Liver (tissue), 9 donors: ENCODE measurements around the gene DLL1. TPM values are rescaled to one million over a fixed set of nuclear protein-coding genes. Genes with fewer than 3 reads are reported as not detected.

Experiments used
- DNase-seq: peaks from one replicate; pipeline ENCODE4 v3.0.0-alpha.2; 2017; ENCODE audit warnings: low spot score
- H3K27ac ChIP-seq, 2 donors: one replicate each; pipeline ENCODE4 v1.7.0; 2013; ENCODE audit warnings: inconsistent platforms in 2 of 2, low read length in 2 of 2, control low read depth in 1 of 2, low read depth in 1 of 2, mild to moderate bottlenecking in 1 of 2
- H3K27me3 ChIP-seq, 4 donors: one replicate each; pipeline versions ENCODE4 v1.6.1 to v1.7.0; 2013; ENCODE audit warnings: low read length in 3 of 4, inconsistent platforms in 1 of 4, mild to moderate bottlenecking in 1 of 4, moderate library complexity in 1 of 4; ENCODE audit not compliant: control insufficient read depth in 4 of 4, insufficient read depth in 4 of 4
- H3K36me3 ChIP-seq, 4 donors: one replicate each; pipeline versions ENCODE4 v1.6.1 to v1.7.0; 2013; ENCODE audit warnings: low read length in 3 of 4, mild to moderate bottlenecking in 3 of 4, low read depth in 1 of 4, moderate library complexity in 1 of 4; ENCODE audit not compliant: control insufficient read depth in 4 of 4, insufficient read depth in 3 of 4
- H3K4me1 ChIP-seq, 4 donors: one replicate each; pipeline versions ENCODE4 v1.6.1 to v1.7.0; 2013; ENCODE audit warnings: low read length in 3 of 4, mild to moderate bottlenecking in 3 of 4, moderate library complexity in 1 of 4; ENCODE audit not compliant: control insufficient read depth in 4 of 4, insufficient read depth in 4 of 4
- H3K4me3 ChIP-seq, 3 donors: one replicate each; pipeline versions ENCODE4 v1.6.1 to v1.7.0; 2013; ENCODE audit warnings: low read length in 3 of 3, control low read depth in 1 of 3, low read depth in 1 of 3, mild to moderate bottlenecking in 1 of 3
- H3K9ac ChIP-seq, 2 donors: one replicate each; pipeline ENCODE4 v1.7.0; 2013; ENCODE audit warnings: low read length in 2 of 2, mild to moderate bottlenecking in 2 of 2, moderate library complexity in 2 of 2, control low read depth in 1 of 2, low read depth in 1 of 2
- H3K9me3 ChIP-seq, 4 donors: one replicate each; pipeline versions ENCODE4 v1.6.1 to v1.7.0; 2013; ENCODE audit warnings: low read length in 3 of 4; ENCODE audit not compliant: control insufficient read depth in 4 of 4
- ATF3 ChIP-seq: IDR thresholded peaks from 2 replicates; pipeline ENCODE4 v1.6.1; 2016; ENCODE audit warnings: antibody characterized with exemption
- CTCF ChIP-seq: fragments of 150-350 bp; IDR thresholded peaks from 2 replicates; pipeline ENCODE4 v1.5.1; 2017; ENCODE audit warnings: improper control_type of control experiment, low read depth, low read length; ENCODE audit not compliant: missing input control
- EGR1 ChIP-seq, 2 donors: IDR thresholded peaks; 2 replicates each; pipeline ENCODE4 v1.6.1; 2016 to 2018; ENCODE audit warnings: antibody characterized with exemption in 2 of 2, low read depth in 2 of 2
- FOXA1 ChIP-seq: IDR thresholded peaks from 2 replicates; pipeline ENCODE4 v1.6.1; 2016; ENCODE audit warnings: antibody characterized with exemption
- FOXA2 ChIP-seq: IDR thresholded peaks from 2 replicates; pipeline ENCODE4 v1.6.1; 2016; ENCODE audit warnings: antibody characterized with exemption
- GABPA ChIP-seq, 2 donors: IDR thresholded peaks in 1 of 2; conservative IDR thresholded peaks in 1 of 2; 2 replicates each; pipeline ENCODE4 v1.6.1; 2016; ENCODE audit warnings: antibody characterized with exemption in 2 of 2, mild to moderate bottlenecking in 1 of 2, moderate library complexity in 1 of 2
- HNF4A ChIP-seq, 2 donors: conservative IDR thresholded peaks; 2 replicates each; pipeline ENCODE4 v1.6.1; 2016; ENCODE audit warnings: antibody characterized with exemption in 2 of 2, mild to moderate bottlenecking in 2 of 2
- HNF4G ChIP-seq: IDR thresholded peaks from 2 replicates; pipeline ENCODE4 v1.6.1; 2016; ENCODE audit warnings: antibody characterized with exemption
- MAX ChIP-seq: IDR thresholded peaks from 2 replicates; pipeline ENCODE4 v1.6.1; 2016; ENCODE audit warnings: antibody characterized with exemption
- NR2F2 ChIP-seq: IDR thresholded peaks from 2 replicates; pipeline ENCODE4 v1.6.1; 2016; ENCODE audit warnings: antibody characterized with exemption
- RAD21 ChIP-seq, 2 donors: IDR thresholded peaks; 2 replicates each; pipeline ENCODE4 v1.6.1; 2016; ENCODE audit warnings: antibody characterized with exemption in 2 of 2, mild to moderate bottlenecking in 2 of 2
- REST ChIP-seq: IDR thresholded peaks from 2 replicates; pipeline ENCODE4 v1.6.1; 2016; ENCODE audit warnings: antibody characterized with exemption, mild to moderate bottlenecking
- RXRA ChIP-seq, 2 donors: IDR thresholded peaks; 2 replicates each; pipeline ENCODE4 v1.6.1; 2017 to 2018; ENCODE audit warnings: antibody characterized with exemption in 2 of 2, mild to moderate bottlenecking in 1 of 2
- SP1 ChIP-seq: IDR thresholded peaks from 2 replicates; pipeline ENCODE4 v1.6.1; 2018; ENCODE audit warnings: antibody characterized with exemption, mild to moderate bottlenecking
- TAF1 ChIP-seq: conservative IDR thresholded peaks from 2 replicates; pipeline ENCODE4 v1.6.1; 2016; ENCODE audit warnings: antibody characterized with exemption, mild to moderate bottlenecking
- YY1 ChIP-seq: IDR thresholded peaks from 2 replicates; pipeline ENCODE4 v1.6.1; 2016; ENCODE audit warnings: antibody characterized with exemption, mild to moderate bottlenecking
- ZBTB33 ChIP-seq: IDR thresholded peaks from 2 replicates; pipeline ENCODE4 v1.6.1; 2016; ENCODE audit warnings: antibody characterized with exemption
- WGBS: extraction: QIAGEN DNeasy Blood & Tissue Kit; methylation state at CpG from one replicate; pipeline ENCODE4 v1.1.7; 2013; 5-methylcytosine and 5-hydroxymethylcytosine counted together
- polyA plus RNA-seq, 2 donors: library from polyadenylated mRNA; stranded (reverse) in 1 of 2; unstranded in 1 of 2; fragments of 200-250 nt in 1 of 2; fragments of >200 nt in 1 of 2; fragmentation: Nextera tagmentation in 1 of 2; extraction: Ambion mirVana in 1 of 2; gene quantifications; one replicate each; pipeline versions ENCODE4 v1.2.1 to v1.2.3, GENCODE V29; 2013 to 2015
- total RNA-seq, 2 donors: library from RNA; depleted of rRNA; stranded (reverse); fragments of >200 nt; gene quantifications; one replicate each; pipeline ENCODE4 v1.2.3, GENCODE V29; 2014
- donor health status: healthy.
- donor health status: healthy.
- donor health status: healthy.
- donor health status: healthy.
- donor health status: healthy.

Gene DLL1
- total and polyA plus RNA-seq, 4 donors = 1.0 to 2.3 (median 1.7) TPM

GRCh38 chr6:170271771-170272314, 19.0 kb downstream of the DLL1 start:
- WGBS = 85% methylated on average over 32 of the region's 32 CpGs
- Histone ChIP-seq H3K9ac (no peak overlapping the region), H3K9me3 (no peaks in the 10 kb centered on the region), H3K27me3 (no peaks in the 10 kb centered on the region), H3K4me3 (no peak overlapping the region), H3K4me1 (peaks cover 0 to 8% (median 3%) of the 10 kb centered on the region in 4 donors), H3K36me3 (no peaks in the 10 kb centered on the region), H3K27ac (no peak overlapping the region)
- DNase-seq = no peak
- TF ChIP-seq CTCF (no peak), SP1 (no peak), GABPA (IDR thresholded peaks at IDR 0.05 in 1 of 2, conservative IDR thresholded peaks at IDR 0.05 in 1 of 2) (no peak), REST (no peak), YY1 (no peak), HNF4G (no peak), EGR1 (IDR thresholded peaks at IDR 0.05; ENCODE audit: low read depth in 2 of 2) (no peak), RXRA (IDR thresholded peaks at IDR 0.05) (no peak), HNF4A (conservative IDR thresholded peaks at IDR 0.05) (no peak), TAF1 (no peak), RAD21 (IDR thresholded peaks at IDR 0.05) (no peak), ATF3 (no peak), MAX (no peak), ZBTB33 (no peak), NR2F2 (no peak), FOXA1 (no peak), FOXA2 (no peak)
